OCI-LY7 (cell line): ENCODE results near the gene AFMID. TPM values are rescaled to one million over a fixed set of nuclear protein-coding genes. Genes with fewer than 3 reads are reported as not detected.

Experiments
- BruUV-seq: library from RNA; stranded (reverse); fragments of 400-500 nt; replicated peaks from 2 replicates; lab custom pipeline; 2021; lab: Mats Ljungman, UMichigan
- CTCF ChIA-PET: fragments of 300-600 bp; sonication (Branson Sonifier 250); formaldehyde crosslinking; loops from one replicate; lab custom pipeline; 2022; ENCODE audit warnings: antibody characterized with exemption; ENCODE audit not compliant: unreplicated experiment; lab: Charles Lee
- POLR2A ChIA-PET: fragments of 300-600 bp; sonication (Branson Sonifier 250); formaldehyde crosslinking; loops from one replicate; lab custom pipeline; 2022; ENCODE audit warnings: antibody characterized with exemption; lab: Charles Lee
- DNase-seq: peaks from one replicate; pipeline ENCODE4 v3.0.0-alpha.2; 2015; ENCODE audit warnings: low spot score
- H2AFZ ChIP-seq: fragments of 200-600 bp; sonication (generic), shearing (Covaris generic); 2 replicates; pipeline ENCODE4 v1.6.1; 2014; ENCODE audit warnings: mild to moderate bottlenecking, antibody characterized with exemption, low read length, moderate library complexity
- H3K27ac ChIP-seq: fragments of 200-600 bp; sonication (generic); 2 replicates; pipeline ENCODE4 v1.5.1; 2014; ENCODE audit warnings: mixed run types, low read depth, mild to moderate bottlenecking, moderate library complexity, low read length, inconsistent platforms; ENCODE audit not compliant: poor library complexity, severe bottlenecking
- H3K36me3 ChIP-seq: fragments of 200-600 bp; sonication (generic); 2 replicates; pipeline ENCODE4 v1.6.1; 2014; ENCODE audit warnings: mild to moderate bottlenecking, antibody characterized with exemption, low read length, moderate library complexity, mixed read lengths; ENCODE audit not compliant: insufficient read depth
- H3K4me1 ChIP-seq: fragments of 200-600 bp; sonication (generic); 2 replicates; pipeline ENCODE4 v1.5.1; 2014; ENCODE audit warnings: mild to moderate bottlenecking, low read length; ENCODE audit not compliant: insufficient read depth, poor library complexity, severe bottlenecking
- H3K4me2 ChIP-seq: fragments of 200-600 bp; sonication (generic); 2 replicates; pipeline ENCODE4 v1.6.1; 2014; ENCODE audit warnings: mild to moderate bottlenecking, low read length
- H3K4me3 ChIP-seq: fragments of 200-600 bp; sonication (generic); 2 replicates; pipeline ENCODE4 v1.5.1; 2014; ENCODE audit warnings: mild to moderate bottlenecking, low read depth, low read length; ENCODE audit not compliant: poor library complexity, severe bottlenecking
- H3K79me2 ChIP-seq: fragments of 200-600 bp; sonication (generic); 2 replicates; pipeline ENCODE4 v1.6.1; 2016; ENCODE audit warnings: low read depth, mild to moderate bottlenecking, low read length, moderate library complexity, mixed read lengths; ENCODE audit not compliant: insufficient read depth
- H3K9me2 ChIP-seq: fragments of 200-600 bp; sonication (generic); 2 replicates; pipeline ENCODE4 v1.6.1; 2016; ENCODE audit warnings: mild to moderate bottlenecking, low read length, mixed read lengths; ENCODE audit not compliant: insufficient read depth
- H3K9me3 ChIP-seq: fragments of 200-600 bp; sonication (generic); 2 replicates; pipeline ENCODE4 v1.6.1; 2014; ENCODE audit warnings: mild to moderate bottlenecking, mixed run types, low read length, mixed read lengths
- H4K20me1 ChIP-seq: fragments of 200-600 bp; sonication (generic); 2 replicates; pipeline ENCODE4 v1.6.1; 2014; ENCODE audit warnings: mild to moderate bottlenecking, antibody characterized with exemption, low read length, moderate library complexity, mixed read lengths; ENCODE audit not compliant: insufficient read depth
- EZH2phosphoT487 ChIP-seq: fragments of 200-600 bp; sonication (generic); IDR thresholded peaks from 2 replicates; pipeline ENCODE4 v1.6.1; 2018; ENCODE audit warnings: low read depth, borderline replicate concordance, mild to moderate bottlenecking, mixed run types, antibody characterized with exemption, low read length, moderate library complexity, mixed read lengths
- intact Hi-C: fragments of 100-400 bp; cut with micrococcal nuclease; formaldehyde crosslinking; loops from one replicate; pipeline ENCODE4 v1.10.0; 2022; ENCODE audit not compliant: unreplicated experiment
- total RNA-seq, 2 experiments: library from RNA; depleted of rRNA in 1 of 2; stranded (reverse); fragments of >200 nt in 1 of 2; shearing (Covaris generic) in 1 of 2; gene quantifications; 2 replicates each; pipeline ENCODE4 v1.2.3, GENCODE V29; 2014 to 2022
- TF ChIP-seq, protein P1 (sequence below): fragments of 200-600 bp; sonication (generic); conservative IDR thresholded peaks from 2 replicates; pipeline ENCODE4 v1.5.1; 2014; ENCODE audit warnings: mild to moderate bottlenecking, antibody characterized with exemption, low read length, moderate library complexity, mixed read lengths

Gene AFMID
- total RNA-seq, 2 experiments from 2014 or later, result 89.1 to 101 TPM

GRCh38 chr17:78230252-78230962 lies 43.2 kb downstream of the AFMID start:
- ChIA-PET CTCF (no interaction called here), POLR2A (interaction anchor here (0.7 kb wide), 1 partner anchor 37 kb away, joined by 3 read pairs; no protein-coding TSS in a partner anchor)
- H3K4me2 ChIP-seq, result no peak overlapping the region; the same call in 1 of the 2 replicates
- no TSS peak for BruUV-seq
- peaks cover 2% of the 10 kb centered on the region for H3K36me3 ChIP-seq
- H3K79me2 ChIP-seq, result no peaks in the 10 kb centered on the region
- no peaks in the 10 kb centered on the region for H3K9me3 ChIP-seq
- no peak overlapping the region for H3K27ac ChIP-seq
- no peak overlapping the region for H3K4me3 ChIP-seq
- H4K20me1 ChIP-seq, result no peaks in the 10 kb centered on the region
- H3K9me2 ChIP-seq, result no peaks in the 10 kb centered on the region
- no peak for TF ChIP-seq EZH2phosphoT487
- TF ChIP-seq, protein P1, sequence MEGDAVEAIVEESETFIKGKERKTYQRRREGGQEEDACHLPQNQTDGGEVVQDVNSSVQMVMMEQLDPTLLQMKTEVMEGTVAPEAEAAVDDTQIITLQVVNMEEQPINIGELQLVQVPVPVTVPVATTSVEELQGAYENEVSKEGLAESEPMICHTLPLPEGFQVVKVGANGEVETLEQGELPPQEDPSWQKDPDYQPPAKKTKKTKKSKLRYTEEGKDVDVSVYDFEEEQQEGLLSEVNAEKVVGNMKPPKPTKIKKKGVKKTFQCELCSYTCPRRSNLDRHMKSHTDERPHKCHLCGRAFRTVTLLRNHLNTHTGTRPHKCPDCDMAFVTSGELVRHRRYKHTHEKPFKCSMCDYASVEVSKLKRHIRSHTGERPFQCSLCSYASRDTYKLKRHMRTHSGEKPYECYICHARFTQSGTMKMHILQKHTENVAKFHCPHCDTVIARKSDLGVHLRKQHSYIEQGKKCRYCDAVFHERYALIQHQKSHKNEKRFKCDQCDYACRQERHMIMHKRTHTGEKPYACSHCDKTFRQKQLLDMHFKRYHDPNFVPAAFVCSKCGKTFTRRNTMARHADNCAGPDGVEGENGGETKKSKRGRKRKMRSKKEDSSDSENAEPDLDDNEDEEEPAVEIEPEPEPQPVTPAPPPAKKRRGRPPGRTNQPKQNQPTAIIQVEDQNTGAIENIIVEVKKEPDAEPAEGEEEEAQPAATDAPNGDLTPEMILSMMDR, result no peak
- no peak overlapping the region for H2AFZ ChIP-seq
- intact Hi-C loops, result no loop called here
- H3K4me1 ChIP-seq, result peaks cover 14% of the 10 kb centered on the region
- DNase-seq, result no peak

DNA sequence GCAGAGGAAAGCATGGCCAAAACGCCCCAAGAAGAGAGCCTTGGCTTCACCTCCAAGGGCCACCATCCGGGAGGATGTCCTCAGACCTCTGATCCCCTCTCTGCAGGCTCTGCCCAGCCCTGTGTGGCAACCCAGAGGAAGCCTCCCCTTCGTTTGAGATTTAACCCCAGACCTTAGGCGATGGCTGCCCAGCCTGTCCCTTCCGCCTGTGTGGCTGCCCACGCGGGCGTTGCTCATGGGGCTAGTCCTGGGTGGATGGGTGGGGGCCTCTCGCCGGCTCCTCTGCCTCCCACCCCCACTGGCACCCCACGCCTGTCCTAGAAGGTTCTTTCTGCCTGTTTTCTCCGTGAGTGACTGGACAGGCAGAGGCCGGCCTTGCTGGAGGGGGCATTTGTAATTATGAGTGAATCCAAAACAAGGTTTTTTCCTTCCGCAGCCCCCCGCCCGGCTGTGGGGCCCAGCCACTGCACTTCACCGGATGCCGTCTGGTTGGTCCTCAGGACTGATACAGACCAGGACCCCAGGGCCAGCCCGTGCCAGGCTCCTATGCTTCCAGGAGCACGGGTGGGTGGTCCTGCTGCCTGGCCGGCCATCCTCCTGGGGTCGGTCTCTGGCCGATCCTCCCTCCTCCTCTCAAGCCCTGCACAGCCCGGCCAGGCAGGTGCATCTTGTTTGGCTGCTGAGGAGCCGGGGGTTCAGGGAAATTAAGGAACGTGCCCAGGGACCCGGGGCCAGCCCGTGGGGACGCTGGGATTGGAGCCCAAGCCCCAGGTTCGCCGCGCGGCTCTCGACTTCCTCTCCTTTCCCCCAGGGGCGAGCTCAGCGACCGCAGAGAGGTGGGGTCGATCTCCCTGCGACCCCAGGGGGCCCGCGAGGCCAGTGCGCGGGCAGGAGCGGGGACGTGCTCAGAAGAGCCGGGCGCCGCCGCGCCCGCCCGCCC lies 44.1 kb downstream of the AFMID start, which contains the start of gene TMEM235:
Gene TMEM235, plus strand, starts transcription at position 636 of the 940 bp plus-strand sequence. CDS start 393 bp downstream, outside the sequence.
- BruUV-seq, result no TSS peak
- no peak within 1 kb of the TSS for H2AFZ ChIP-seq

More for the DNA sequence above, 44.1 kb downstream of the AFMID start, which contains the start of gene TMEM235:
- intact Hi-C loops, result no loop called here
- Histone ChIP-seq H3K4me1 (peaks cover 14% of the 10 kb centered on the region), H3K9me2 (no peaks in the 10 kb centered on the region), H3K4me3 (no peak within 1 kb of the TSS), H3K27ac (no peak within 1 kb of the TSS), H3K36me3 (no peaks in the 10 kb centered on the region), H3K4me2 (no peak within 1 kb of the TSS; the same call in 1 of the 2 replicates), H4K20me1 (no peaks in the 10 kb centered on the region), H3K9me3 (no peaks in the 10 kb centered on the region), H3K79me2 (no peaks in the 10 kb centered on the region)
- DNase-seq, result no peak
- no peak for TF ChIP-seq EZH2phosphoT487
- POLR2A ChIA-PET, result no interaction called here
- CTCF ChIA-PET, result interaction anchor here (0.5 kb wide), 1 partner anchor 558 kb away, joined by 3 read pairs; no protein-coding TSS in a partner anchor
